GM19372 (cell line): ENCODE data around the gene DEGS2.
"Not testable (repeated sequence)": the region's sequence is repeated elsewhere in the genome, so short reads cannot be mapped to it uniquely, and the experiment has no call there.

Experiments used
- ATAC-seq: cut with Tn5 transposase; IDR thresholded peaks from one replicate; pipeline ENCODE4 v1.9.1; 2021; ENCODE audit warnings: mild to moderate bottlenecking, low read depth, moderate library complexity; ENCODE audit not compliant: unreplicated experiment

The DEGS2 gene

DNA sequence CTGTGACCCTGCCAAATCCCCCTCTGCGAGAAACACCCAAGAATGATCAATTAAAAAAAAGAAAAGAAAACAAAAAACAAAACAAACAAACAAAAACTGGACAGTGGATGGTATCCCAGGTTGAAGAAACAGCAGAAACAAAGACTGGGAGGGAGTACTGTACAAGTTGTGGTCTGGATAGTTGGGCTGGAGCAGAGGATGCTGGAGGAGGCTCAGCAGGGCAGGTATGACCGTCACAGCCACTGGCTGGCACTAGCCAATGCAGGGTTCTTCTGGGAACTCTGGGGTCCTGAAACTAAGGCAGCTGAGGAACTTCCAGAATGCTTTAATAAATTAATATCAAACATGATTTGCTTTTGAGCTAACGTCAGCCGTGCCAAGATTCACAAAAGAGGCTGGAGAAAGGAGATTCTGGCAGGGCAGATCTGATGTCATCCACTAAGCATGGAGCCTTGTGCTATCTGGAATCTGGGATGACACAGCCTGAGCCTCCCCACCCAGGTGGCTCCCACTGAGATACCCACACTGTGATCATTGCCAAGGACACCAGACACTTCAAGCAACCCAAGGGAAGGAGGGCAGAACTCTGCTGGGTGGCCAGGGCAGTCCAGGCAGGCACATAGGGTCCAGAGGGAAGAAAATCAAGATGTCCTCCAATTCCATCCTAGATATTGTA is 22.6 kb upstream of the DEGS2 start:
- not testable (repeated sequence) for ATAC-seq

GRCh38 chr14:100180671-100181070 is 21.2 kb upstream of the DEGS2 start:
- not testable (repeated sequence) for ATAC-seq

DNA sequence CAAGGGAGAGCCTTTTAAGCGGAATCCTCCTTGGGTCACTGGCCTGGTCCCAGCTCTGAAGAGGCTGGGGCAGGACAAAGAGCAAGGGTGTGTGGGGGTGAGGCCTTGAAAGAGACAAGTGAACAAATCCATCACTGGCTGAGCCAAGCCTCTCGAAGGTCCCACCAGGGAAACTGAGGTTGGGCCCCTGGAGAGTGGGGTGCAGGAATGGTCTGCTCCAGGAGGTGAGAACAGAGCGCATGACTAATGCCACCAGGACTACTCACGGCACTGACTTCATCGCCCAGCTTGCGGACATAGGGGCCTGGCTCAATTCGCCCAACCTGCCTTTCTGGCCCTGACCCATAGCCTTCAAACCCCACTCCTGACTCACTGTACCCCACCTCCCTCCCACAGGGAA is 19.2 kb upstream of the DEGS2 start:
- ATAC-seq, result no peak

GRCh38 chr14:100176811-100177327 is 17.4 kb upstream of the DEGS2 start:
- no peak for ATAC-seq

DNA sequence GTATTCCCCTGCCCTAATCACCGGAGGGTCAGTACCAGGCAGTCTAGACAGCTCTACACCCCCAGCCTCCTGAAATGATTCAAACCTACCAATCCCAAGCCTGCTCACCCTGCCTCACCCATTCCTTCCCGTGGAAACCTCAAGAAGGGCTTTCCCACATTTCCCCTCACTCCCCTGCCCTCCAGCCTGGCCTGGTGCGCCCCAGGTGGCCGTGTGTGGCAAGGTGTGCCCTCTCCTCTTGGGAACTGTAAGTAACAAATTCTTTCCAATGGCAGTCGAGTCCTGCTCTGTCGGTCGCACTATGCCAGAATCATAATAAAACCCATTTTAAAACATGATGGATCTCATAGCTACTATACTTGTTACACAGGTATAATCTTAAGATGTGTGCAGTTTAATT is 13.9 kb upstream of the DEGS2 start:
- no peak for ATAC-seq

- no peak for ATAC-seq
These were observed 13.4 kb upstream of the DEGS2 start for GRCh38 chr14:100172811-100173210.

DNA sequence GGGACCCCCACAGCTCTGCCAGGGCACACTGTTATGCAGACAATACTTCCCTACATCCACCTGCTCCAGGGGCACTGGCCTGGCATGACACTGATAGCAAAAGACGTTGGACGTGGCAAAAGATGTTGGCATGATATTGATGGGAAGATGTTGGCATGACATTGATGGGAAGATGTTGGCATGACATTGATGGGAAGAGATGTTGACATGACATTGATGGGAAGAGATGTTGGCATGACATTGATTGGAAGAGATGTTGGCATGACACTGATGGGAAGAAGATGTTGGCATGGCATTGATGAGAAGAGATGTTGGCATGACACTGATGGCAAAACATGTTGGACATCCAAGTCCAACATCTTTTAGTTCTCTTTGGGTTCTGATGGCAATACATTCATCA is 11.4 kb upstream of the DEGS2 start:
- no peak for ATAC-seq

- ATAC-seq, result no peak
These were observed 9.1 kb upstream of the DEGS2 start for GRCh38 chr14:100168506-100168905.

- ATAC-seq, result no peak
These were observed 6.5 kb upstream of the DEGS2 start for GRCh38 chr14:100165831-100166440.

GRCh38 chr14:100165376-100165775 is 5.9 kb upstream of the DEGS2 start:
- no peak for ATAC-seq

DNA sequence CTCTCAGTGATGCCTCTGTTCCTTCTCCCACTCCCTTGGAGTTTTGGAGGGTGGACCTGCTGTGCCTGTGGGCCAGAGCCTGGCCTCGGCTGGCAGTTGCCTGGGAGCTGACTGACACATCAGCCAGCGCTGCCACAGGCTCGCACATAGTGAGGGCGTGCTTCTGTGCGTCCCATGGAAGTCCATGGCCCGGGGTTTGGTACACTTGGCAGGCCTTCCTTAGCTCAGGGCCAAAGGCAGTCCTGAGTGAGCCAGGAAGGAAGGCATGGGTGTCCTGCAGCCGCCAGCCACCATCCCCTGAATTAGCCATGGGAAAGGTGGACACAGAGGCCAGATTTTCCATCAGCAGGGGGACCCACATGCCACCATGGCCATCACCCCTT is 1.1 kb upstream of the DEGS2 start:
- ATAC-seq, result no peak

DNA sequence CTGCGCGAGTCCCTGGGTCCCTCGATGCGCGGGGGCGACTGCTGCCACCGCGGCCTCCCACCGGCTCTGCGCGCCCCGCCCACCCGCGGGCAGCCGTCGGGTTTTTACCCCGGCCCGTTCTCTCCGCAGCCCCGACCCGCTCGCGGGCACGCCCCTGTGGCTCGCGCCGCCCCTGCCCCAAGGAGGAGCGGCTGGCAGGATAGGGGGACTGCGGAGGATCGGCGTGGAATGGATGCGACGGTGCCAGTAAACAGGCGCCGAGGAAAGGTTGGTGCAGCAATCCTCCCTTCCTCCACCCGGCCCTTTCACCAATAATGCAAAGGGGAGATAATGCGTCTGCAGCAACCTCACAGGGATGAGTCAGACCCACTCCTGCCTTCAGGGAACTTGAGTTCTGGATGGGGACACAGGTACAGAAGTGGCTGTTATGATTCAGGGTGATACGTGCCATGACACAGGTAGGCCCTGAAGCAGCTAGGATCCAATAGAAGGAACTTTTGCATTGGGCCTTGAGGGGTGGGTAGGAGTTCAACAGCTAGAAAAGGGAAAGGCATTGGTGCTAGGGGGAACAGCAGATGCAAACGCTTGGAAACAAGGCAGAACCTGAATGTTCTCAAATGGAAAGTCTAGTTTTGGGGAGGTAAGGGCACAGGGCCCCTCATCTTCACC is 554 bp upstream of the DEGS2 start:
- peak; percentile 12 for ATAC-seq

- no peak for ATAC-seq
These were observed 815 bp downstream of the DEGS2 start for GRCh38 chr14:100158566-100159093.

DNA sequence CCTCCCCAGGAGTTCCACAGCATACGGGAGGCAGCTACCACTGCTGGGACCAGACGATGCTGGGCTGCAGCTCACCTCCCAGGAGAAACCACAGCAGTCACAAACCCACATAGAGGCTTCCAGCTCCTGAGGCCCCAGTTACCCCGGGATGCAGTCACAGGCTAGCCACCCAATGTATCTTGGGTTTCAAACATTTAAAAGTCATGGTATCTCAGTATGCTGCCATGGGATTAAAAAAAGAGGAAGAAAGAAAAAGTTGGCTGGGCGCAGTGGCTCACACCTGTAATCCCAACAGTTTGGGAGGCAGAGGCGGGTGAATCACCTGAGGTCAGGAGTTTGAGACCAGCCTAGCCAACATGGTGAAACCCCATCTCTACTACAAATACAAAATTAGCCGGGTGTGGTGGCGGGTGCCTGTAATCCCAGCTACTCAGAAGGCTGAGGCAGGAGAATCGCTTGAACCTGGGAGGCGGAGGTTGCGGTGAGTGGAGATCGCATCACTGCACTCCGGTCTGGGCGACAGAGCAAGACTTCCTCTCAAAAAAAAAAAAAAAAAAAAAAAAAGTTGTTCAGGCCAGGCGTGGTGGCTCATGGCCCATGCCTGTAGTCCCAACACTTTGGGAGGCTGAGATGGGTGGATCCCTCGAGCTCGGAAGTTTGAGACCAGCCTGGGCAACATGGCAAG is 1.8 kb downstream of the DEGS2 start:
- not testable (repeated sequence) for ATAC-seq

DNA sequence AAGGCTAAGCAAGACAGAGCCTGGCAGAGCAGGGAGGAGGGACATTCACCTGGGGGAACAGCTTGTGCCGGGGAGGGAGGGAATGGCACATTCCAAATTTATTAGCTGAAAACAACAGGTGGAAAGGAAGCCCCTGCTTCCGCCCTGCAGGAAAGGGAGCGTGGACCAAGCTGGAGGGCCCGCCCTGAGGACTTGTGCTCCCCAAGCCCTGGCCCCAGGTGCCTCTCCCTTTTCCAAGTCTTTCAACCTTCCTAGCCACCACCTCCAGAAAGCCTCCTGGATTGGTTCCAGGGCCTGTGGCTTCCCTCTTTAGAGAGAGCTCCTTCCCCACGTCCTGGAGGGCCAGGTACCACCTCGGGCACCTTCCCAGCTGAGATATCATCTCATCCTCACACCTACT is 2.7 kb downstream of the DEGS2 start:
- no peak for ATAC-seq

DNA sequence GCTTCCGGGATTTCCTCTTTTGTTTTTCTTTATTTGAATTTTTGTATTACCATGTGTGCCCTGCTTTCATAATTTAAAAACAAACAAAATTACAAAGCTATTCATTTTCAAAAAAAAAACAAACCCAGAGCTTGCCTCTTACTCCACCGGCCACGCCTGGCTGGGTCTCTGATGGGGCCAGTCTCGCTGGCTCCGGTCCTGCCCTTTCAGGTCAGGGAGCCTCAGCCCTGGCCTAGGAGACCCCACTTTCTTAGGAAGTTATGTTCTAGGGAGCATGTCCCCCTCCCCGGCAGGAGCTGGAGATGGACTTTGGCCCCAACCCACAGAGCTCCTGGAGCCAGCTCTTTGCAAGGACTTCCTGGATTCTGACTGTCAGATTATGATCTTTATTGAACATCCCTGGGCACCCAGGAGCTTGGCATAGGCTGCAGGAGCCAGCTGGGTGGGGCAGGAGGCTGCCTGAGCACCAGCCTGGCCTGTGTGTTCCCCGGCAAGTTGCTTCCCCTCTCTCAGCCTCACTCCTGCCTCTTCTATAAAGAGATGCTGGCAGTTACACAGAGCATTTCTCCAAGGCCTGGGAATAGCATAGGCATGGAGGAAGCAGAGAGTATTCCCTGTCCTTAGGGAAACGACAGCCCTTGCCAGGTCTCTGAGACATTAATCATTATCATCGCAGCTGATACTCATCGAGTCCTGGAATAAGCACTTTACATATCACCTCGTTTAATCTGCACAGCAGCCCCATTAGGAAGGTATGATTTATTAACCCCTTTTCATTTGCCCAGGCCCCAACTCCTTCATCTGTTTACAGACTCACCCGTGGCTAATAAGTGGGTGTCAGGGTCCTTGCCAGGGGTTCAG is 3.5 kb downstream of the DEGS2 start:
- ATAC-seq, result no peak

- ATAC-seq, result no peak
These were observed 4.3 kb downstream of the DEGS2 start for GRCh38 chr14:100155049-100155621.

GRCh38 chr14:100153560-100153959 is 5.9 kb downstream of the DEGS2 start:
- no peak for ATAC-seq

DNA sequence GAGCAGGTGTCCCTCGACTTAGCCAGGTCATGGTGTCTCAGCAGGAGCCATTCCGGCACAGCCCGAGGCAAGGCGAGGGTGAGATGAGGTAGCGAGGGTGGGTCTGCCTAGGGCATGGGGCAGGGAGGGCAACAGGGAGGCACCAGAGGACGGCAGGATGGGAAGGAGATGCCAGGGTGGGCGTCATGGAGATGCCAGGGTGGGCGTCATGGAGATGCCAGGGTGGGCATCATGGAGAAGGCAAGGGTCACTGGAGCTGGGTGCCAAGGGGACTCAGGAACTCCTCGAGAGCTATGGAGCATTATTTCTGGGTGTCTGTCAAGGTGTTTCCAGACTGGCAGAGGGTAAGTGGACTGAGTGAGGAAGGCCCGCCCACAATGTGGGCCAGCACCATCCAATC is 7.4 kb downstream of the DEGS2 start:
- no peak for ATAC-seq
